ENCODE data around the gene KLHDC7B.

Gene KLHDC7B

GRCh38 chr22:50573491-50574382, 28.0 kb downstream of the KLHDC7B start:
- DNase-seq (ENCODE audit: low read depth in 2 of 2) = no peak

- no peak for DNase-seq (ENCODE audit: low read depth in 2 of 2)
Measured at GRCh38 chr22:50574383-50574755, 28.7 kb downstream of the KLHDC7B start.

- no peak for DNase-seq (ENCODE audit: low read depth in 2 of 2)
Measured at GRCh38 chr22:50575426-50575941, 29.8 kb downstream of the KLHDC7B start.

GRCh38 chr22:50576070-50576469, 30.4 kb downstream of the KLHDC7B start:
- no peak for DNase-seq (ENCODE audit: low read depth in 2 of 2)

- no peak for DNase-seq (ENCODE audit: low read depth in 2 of 2)
Measured at GRCh38 chr22:50576806-50577696, 31.4 kb downstream of the KLHDC7B start.

GRCh38 chr22:50577697-50577986, 31.9 kb downstream of the KLHDC7B start:
- DNase-seq (ENCODE audit: low read depth in 2 of 2) = no peak

GRCh38 chr22:50577987-50578775, 32.5 kb downstream of the KLHDC7B start, which contains the start of gene CPT1B:
CPT1B (minus strand) TSS chr22:50578427; CDS start chr22:50577915, 512 bp downstream.
- no peak for DNase-seq (ENCODE audit: low read depth in 2 of 2)

GRCh38 chr22:50578776-50579310, 33.1 kb downstream of the KLHDC7B start:
- no peak for DNase-seq (ENCODE audit: low read depth in 2 of 2)

- no peak for DNase-seq (ENCODE audit: low read depth in 2 of 2)
Measured at GRCh38 chr22:50579752-50580151, 34.1 kb downstream of the KLHDC7B start.

- DNase-seq (ENCODE audit: low read depth in 2 of 2) = no peak
Measured at GRCh38 chr22:50581031-50581949, 35.6 kb downstream of the KLHDC7B start.

GRCh38 chr22:50581950-50582492, 36.3 kb downstream of the KLHDC7B start:
- peak in 1 of 2 donors; percentile 25 for DNase-seq (ENCODE audit: low read depth in 2 of 2)

GRCh38 chr22:50582493-50583293, 37.0 kb downstream of the KLHDC7B start, which contains the start of gene CHKB:
CHKB (minus strand) TSS chr22:50582849; CDS start chr22:50582781, 68 bp downstream.
- DNase-seq (ENCODE audit: low read depth in 2 of 2) = peak; percentile 98

GRCh38 chr22:50583294-50583861, 37.7 kb downstream of the KLHDC7B start:
- no peak for DNase-seq (ENCODE audit: low read depth in 2 of 2)

- DNase-seq (ENCODE audit: low read depth in 2 of 2) = no peak
Measured at GRCh38 chr22:50584106-50585096, 38.7 kb downstream of the KLHDC7B start.

- no peak for DNase-seq (ENCODE audit: low read depth in 2 of 2)
Measured at GRCh38 chr22:50585238-50585637, 39.5 kb downstream of the KLHDC7B start.

GRCh38 chr22:50585781-50586180, 40.1 kb downstream of the KLHDC7B start:
- DNase-seq (ENCODE audit: low read depth in 2 of 2) = no peak

- DNase-seq (ENCODE audit: low read depth in 2 of 2) = no peak
Measured at GRCh38 chr22:50586416-50586815, 40.7 kb downstream of the KLHDC7B start.

All from stimulated activated CD4-positive, alpha-beta T cell treated with anti-CD3 and anti-CD28 coated beads, Interleukin-15, amount 100 ng/mL, for 48 hours (primary cell).